Stimulated activated CD8-positive, alpha-beta memory T cell treated with anti-CD3 and anti-CD28 coated beads, Interleukin-4, amount 100 ng/mL, for 4 hours (primary cell): ENCODE data around the gene ARHGAP19.
A peak's percentile ranks its signal among the peaks of the same experiment; 100 is the strongest.
"Not testable (repeated sequence)": the region's sequence is repeated elsewhere in the genome, so short reads cannot be mapped to it uniquely, and the experiment has no call there.

Experiments
- DNase-seq, 2 donors: peaks; one replicate each; pipeline ENCODE4 v3.0.0-alpha.2; 2020; ENCODE audit warnings: low read depth in 2 of 2, low spot score in 1 of 2

The ARHGAP19 gene

DNA sequence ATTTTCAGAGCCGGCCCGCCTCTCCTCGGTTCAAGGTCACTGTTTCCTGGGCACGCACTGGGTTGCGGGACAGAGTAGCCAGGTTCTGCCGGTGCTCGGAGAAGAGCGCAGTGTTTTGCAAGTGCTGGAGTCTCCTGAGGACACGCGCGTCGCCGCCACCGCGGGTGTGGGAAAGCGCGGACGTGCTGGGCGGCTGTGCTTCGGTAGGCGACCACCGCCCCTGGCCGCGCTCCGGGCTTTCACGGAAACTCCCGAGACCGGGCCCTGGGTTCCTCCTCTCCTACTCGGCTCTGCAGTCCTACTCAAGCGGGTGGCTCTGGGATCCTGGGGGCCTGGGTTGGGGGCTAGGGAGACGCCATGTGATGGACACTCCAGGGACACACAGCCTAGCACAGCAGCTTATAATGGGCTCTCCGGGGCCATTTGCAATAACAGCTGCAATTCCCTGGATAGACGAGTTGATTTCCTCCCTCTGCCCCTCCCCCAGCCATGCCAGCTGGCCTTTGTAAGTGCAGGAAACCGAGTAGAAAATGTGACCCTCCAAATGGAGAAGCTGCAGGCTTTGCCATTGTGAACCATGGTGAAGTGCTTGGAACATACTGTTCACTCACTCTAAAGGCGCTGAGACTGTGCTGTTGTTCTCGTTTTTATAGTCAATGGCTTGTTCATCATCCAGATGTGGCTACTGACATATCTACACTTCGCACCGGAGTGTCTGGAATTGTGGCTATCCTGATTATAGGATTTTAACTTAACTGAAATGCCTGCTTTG is 28.8 kb upstream of the ARHGAP19 start:
- DNase-seq = no peak

DNA sequence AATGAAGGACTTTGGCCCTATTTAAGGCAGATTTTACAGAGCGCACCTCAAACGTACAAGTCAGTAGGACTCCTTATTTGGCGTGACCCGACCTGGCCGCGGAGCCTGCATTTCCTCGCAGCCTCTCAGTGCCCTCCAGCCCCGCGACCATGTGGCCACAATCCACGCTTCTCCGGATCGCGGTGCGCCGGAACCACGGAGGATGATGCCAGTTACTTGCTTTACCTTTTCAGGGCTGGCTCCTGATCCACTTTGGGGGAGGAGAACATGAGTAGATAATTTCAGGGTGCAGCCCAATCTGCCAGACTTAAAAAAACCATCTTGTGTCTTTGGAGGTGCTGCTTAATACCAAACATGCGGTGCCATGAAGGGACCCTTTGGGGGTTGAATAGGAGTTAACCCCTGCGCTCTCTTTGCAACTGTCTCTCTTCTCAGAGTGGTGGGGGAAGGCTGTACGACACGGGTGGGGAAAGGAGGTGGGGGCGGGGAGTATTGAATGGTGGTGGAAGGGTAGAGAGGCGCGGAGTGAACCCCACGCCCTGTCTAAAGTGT is 28.1 kb upstream of the ARHGAP19 start:
- DNase-seq = no peak

DNA sequence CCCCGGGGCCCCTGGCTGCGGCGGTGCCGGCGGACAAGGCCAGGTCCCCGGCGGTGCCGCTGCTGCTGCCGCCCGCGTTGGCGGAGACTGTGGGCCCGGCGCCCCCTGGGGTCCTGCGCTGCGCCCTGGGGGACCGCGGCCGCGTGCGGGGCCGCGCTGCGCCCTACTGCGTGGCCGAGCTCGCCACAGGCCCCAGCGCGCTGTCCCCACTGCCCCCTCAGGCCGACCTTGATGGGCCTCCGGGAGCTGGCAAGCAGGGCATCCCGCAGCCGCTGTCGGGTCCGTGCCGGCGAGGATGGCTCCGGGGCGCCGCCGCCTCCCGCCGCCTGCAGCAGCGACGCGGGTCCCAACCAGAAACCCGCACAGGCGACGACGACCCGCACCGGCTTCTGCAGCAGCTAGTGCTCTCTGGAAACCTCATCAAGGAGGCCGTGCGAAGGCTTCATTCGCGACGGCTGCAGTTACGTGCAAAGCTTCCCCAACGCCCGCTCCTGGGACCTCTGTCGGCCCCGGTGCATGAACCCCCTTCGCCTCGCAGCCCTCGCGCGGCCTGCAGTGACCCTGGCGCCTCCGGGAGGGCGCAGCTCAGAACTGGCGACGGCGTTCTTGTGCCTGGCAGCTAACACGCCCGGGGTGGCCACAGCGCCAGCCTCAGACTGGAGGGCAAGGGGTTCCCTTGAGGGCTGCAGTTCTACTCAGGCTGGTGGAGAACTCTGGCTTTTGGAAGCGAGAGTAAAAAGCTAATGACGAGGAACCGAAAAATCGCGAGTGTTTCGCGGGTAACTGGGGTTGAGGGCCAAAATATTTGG is 27.4 kb upstream of the ARHGAP19 start:
- DNase-seq = peak; percentile 20 to 36

DNA sequence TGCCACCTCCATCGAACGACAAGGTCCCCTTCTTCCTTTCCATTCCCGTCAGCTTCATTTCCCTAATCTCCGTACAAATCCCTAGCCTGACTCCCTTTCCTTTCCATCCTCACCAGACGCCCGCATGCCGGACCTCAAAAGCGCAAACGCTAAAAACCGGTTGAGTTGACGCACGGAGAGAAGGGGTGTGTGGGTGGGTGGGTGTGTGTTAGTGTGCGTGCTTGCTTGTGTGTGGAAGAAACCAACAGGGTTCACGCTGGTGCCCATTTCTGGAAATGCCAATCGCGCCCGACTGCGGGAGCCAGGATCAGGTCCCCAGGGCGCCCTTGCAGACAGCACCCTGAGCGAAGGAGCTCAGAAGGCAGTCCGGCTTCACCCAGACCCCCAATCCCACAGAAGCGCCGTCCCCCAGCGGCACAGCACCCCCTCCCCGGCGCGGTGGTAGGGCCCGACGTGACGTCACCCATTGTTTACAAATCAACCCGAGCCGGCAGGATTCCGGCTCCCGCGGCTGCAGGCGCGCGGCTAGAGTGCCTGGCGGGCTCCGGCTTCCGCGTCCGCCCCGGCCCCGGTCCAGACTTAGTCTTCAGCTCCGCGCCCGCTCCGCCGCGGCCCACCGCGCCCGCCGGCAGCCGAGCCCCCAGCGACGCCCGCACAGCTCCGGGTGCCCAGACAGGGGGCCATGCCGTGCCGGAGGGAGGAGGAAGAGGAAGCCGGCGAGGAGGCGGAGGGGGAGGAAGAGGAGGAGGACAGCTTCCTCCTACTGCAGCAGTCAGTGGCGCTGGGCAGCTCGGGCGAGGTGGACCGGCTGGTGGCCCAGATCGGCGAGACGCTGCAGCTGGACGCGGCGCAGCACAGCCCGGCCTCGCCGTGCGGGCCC is 26.6 kb upstream of the ARHGAP19 start, which contains the start of gene FRAT1:
FRAT1 (plus strand) TSS at position 500 of the 880 bp plus-strand sequence; CDS start at position 683, 183 bp downstream.
- DNase-seq = peak; percentile 76 to 80

DNA sequence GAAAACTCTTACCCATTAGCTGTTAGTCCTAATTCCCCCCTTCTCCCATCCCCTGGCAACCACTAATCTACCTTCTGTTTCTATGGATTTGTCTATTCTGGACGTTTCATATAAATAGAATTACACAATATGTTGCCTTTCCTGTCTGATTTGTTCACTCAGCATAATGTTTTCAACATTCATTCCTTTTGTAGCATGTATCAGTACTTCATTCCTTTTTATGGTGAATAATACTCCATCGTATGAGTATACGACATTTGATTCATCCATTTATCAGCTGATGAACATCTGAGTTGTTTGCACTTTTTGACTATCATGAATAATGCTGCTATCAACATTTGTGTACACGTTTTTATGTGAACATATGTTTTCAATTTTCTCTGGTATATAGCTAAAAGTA is 22.2 kb upstream of the ARHGAP19 start:
- no peak for DNase-seq

DNA sequence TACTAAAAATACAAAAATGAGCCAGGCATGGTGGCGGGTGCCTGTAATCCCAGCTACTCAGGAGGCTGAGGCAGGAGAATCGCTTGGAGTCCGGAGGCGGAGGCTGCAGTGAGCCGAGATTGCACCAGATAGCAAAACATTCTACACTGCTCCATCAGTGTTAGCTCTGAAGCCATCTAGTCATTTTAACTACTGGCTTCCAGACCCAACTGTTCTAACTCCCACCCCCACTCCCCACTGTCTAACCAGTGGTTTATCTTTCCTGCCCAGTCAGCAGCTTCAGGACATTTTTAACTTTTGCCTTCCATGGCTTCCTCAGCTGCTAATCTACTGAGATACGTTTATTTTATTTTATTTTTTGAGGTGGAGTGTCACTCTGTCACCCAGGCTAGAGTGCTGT is 20.5 kb upstream of the ARHGAP19 start:
- no peak for DNase-seq

DNA sequence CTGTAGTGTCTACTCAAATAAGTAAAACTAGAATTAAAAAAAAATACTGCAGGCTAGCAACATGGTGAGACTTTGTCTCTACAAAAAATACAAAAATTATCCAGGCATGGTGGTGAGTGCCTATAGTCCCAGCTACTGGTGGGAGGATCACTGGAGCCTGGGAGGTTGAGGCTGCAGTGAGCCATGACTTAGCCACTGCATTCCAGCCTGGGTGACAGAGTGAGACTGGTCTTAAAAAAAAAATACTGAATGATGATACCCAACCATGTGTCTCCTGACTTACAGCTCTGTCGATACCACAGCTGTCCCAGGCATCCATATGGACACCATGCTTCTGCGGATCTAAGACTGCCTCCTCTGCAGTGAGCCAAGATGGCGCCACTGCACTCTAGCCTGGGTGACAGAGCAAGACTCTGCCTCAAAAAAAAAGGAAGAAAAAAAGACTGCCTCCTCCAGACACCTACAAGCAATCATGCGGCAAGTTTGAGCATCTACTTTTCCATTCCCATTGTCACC is 18.7 kb upstream of the ARHGAP19 start:
- DNase-seq = no peak

DNA sequence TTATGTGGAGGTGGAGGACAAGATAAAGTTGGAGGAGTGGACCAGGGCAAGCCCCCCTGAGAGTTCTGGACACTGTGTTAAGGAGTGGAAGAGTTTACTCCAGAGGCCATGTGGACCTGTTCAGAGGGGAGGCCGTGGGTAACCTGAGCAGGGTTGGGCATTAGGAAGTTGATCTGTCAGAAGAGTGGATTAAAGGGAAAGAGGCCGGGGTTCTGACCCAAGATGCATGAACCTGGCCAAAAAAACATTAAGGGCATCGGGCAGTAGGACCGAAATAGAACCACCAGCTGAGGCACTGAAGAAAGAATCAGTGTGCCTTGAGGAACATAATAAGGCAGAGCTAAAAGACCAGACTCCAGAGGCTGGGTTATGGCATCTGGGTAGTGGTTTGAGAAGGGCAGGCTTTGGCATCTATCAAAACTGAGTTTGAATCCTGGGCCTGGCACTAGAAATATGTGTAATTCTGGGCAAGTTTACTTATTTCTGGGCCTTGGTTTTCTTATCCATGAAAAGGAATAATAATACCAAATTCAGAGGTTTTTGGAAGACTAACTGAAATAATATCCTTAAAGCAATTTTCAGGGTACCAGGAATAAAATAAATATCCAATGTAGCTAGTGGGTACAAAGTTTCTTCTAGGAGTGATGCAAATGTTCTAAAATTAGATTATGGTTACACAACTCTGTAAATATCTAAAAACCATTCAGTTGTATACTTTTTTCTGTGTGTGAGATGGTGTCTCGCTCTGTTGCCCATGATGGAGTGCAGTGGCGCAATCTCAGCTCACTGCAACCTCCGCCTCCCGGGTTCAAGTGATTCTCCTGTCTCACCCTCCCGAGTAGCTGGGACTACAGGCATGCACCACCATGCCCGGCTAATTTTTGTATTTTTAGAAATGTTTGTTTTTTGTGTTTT is 15.7 kb upstream of the ARHGAP19 start:
- DNase-seq = no peak

DNA sequence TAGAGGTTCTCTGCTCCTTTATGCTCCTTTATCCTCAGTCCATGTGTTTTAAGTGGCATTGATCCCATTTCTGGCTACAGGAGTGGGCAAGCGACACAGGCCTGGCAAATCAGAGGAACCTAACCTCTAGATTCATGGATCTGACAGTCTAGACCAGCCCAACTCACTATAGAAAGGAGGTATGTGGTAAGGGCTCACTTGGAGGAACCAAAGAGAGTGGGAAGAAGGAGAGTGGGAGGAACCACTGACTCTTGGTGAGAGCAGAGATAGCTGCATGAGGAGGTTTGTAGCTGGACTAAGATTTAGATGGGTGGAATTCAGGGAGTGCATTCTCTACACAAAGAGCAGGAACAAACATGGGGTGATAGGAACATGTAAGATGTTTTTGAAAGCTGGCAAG is 15.0 kb upstream of the ARHGAP19 start:
- DNase-seq = no peak

DNA sequence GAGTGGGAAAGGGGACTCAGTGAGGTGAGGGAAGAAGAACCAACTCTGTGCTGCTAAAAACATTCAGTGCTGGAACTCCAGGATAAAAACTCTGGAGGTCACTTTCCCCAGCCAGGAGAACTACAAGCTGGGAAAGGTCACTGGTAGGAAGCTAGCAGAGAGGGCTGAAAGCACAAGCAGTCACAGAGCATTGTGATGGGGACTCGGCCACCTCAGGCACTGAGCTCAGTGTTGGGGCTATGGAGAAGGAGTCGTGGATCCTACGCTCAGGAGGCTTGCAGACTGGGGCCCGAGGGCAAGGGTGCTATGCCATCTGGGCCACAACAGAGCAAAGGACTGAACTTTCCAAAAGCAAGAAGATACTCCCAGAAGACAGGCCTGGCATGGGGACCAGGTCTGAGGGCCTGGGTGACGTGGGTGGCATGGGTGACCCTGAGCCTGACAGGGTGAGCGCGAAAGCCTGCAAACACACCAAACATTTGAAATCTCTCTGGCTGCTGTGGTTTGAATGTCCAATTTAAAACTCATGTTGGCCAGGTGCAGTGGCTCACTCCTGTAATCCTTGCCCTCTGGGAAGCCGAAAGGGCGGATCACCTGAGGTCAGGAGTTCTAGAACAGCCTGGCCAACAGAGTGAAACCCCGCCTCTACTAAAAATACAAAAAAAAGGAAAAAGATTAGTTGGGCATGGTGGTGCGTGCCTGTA is 9.8 kb upstream of the ARHGAP19 start:
- DNase-seq = no peak

DNA sequence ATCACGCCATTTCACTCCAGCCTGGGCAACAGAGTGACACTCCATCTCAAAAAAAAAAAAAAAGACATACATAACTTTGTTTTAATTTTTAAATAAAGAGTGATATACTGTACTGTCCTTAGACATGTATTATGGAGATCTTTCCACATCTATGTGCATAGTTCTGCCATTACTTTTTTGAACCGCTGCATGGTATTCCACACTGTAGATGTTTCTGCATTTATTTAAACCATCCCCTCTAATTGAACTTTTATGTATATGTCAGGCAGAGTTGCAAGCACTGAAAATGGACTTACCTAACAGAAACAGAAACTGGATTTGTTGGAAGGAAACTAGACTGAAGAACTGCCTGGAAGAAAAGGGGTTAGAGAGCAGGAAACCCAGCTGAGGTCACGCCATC is 8.5 kb upstream of the ARHGAP19 start:
- no peak for DNase-seq

DNA sequence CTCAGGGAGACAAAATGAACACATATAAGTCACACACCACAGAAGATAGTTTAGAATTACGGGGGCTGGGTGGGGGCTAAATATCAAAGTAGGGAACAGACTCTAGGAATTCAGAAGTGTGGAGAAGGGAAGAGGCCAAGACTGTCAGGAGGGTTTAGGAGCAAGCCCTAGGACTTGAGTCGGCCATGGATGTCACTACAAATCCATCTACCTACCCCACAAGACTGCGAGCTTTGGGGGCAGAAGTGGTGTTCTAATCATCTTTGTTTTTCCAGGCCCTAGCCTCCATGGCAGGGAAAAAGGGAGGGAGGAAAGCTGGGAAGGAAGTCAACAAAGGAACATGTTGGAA is 5.8 kb upstream of the ARHGAP19 start:
- no peak for DNase-seq

DNA sequence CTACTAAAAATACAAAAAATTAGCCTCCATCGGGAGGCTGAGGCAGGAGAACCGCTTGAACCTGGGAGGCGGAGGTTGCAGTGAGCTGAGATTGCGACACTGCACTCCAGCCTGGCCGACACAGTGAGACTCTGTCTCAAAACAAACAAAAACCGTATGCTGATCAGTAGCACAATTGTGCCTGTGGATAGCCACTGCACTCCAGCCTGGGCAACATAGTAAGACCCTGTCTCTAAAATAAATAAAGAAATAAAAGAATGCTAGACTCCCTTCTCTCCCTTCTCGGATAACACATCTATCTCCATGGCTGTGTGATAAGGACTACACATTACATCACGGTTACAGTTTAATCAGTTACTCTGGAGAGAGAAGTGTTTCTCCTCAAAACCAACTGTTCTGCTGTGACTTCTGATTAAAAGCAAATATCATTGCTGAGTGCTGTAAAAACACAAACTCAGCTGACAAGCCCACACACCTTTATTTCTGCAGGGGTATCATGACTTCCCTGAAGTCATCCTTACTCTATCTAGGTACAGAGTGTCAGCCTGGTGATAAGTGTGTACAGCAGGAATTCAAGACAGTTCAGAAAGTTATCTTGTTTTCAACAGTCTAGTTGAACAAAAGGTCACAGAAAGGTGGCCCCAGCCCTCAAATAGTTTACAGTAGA is 5.3 kb upstream of the ARHGAP19 start:
- no peak for DNase-seq

DNA sequence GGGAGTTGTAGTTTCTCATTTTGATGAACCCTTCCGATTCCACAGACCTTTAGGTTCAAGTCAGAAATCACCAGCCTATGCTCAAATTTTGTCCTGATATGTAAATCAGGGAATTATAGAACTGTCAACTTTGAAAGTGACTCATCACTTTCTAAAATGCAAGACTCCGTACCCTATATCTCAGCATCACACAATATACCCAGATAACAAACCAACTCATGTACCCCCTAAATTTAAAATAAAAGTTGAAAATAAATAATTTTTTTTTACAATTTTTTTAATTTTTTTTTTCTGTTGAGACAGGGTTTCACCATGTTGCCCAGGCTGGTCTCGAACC is 393 bp upstream of the ARHGAP19 start:
- no peak for DNase-seq

DNA sequence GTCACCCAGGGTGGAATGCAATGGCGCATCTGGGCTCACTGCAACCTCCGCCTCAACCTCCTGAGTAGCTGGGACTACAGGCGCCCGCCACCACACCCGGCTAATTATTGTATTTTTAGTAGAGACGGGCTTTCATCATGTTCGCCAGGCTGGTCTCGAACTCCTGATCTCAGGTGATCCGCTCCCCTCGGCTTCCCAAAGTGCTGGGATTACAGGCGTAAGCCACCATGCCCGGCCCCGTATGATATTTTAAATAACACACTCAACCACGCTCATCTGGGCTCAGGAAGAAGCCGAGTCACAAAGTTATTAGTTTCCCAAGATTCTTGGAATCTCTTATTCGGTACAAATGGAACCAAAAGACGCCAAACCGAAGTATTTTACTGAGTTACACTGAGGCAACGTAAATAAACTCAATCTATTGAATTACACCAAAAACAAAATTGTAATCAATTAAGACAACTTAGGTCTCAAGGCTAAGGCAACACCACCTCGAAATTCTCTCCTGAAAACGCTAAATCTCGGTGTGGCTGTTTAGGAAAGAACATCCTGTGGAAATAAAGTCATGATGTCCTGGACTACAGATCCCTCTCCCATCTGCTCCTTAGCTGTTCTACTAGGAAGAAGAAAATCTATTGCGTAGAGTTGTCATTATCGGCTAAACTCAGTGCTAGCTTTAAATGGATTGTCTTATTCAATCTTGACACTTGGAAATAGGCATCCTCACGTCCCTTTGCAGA is 910 bp downstream of the ARHGAP19 start:
- no peak for DNase-seq

DNA sequence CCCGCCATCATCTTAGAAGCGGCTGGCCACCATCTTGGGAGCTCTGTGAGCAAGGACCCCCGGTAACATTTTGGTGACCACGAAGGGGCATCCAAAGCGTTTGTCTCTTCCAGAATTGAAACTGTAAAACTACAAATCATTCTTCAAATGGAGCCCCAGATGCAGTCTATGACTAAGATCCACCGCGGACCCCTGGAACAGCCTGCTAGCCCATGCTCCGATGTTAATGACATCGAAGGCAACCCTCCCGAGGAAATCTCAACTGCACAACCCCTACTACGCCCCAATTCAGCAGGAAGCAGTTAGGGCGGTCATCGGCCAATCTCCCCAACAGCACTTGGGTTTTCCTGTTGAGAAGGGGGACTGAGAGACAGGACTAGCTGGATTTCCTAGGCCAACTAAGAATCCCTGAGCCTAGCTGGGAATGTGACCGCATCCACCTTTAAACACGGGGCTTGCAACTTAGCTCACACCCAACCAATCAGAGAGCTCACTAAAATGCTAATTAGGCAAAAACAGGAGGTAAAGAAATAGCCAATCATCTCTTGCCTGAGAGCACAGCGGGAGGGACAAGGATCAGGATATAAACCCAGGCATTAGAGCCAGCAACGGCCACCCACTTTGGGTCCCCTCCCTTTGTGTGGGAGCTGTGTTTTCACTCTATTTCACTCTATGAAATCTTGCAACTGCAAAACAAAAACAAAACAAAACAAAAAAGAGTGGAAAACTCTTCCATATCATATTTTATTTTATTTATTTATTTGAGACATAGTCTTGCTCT is 1.7 kb downstream of the ARHGAP19 start:
- DNase-seq = not testable (repeated sequence)

DNA sequence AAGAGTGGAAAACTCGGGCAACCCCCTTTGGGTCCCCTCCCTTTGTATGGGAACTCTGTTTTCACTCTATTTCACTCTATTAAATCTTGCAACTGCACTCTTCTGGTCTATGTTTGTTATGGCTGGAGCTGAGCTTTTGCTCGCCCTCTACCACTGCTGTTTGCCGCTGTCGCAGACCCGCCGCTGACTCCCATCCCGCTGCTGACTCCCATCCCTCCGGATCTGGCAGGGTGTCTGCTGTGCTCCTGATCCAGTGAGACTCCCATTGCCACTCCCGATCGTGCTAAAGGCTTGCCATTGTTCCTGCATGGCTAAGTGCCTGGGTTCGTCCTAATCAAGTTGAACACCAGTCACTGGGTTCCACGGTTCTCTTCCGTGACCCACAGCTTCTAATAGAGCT is 2.4 kb downstream of the ARHGAP19 start:
- not testable (repeated sequence) for DNase-seq
